Sigmoid colon (tissue), 4 donors: ENCODE data around the gene MSANTD2.

ENCODE experiments used
- POLR2A ChIP-seq, 2 donors: fragments of 450-650 bp; IDR thresholded peaks; one replicate each; pipeline ENCODE4 v1.6.1; 2016; ENCODE audit warnings: antibody characterized with exemption in 2 of 2, mild to moderate bottlenecking in 2 of 2, moderate library complexity in 2 of 2
- POLR2AphosphoS5 ChIP-seq, 4 donors: sonication (generic); formaldehyde crosslinking; IDR thresholded peaks; one replicate each; pipeline ENCODE4 v1.6.1; 2017; ENCODE audit warnings: antibody characterized with exemption in 4 of 4
- TF ChIP-seq, protein P1 (sequence below), 4 experiments: fragments of 450-650 bp in 3 of 4; fragments of 200-600 bp in 1 of 4; IDR thresholded peaks; one replicate each; pipeline ENCODE4 v1.5.1; 2016 to 2019; ENCODE audit warnings: antibody characterized with exemption in 4 of 4, mild to moderate bottlenecking in 3 of 4, moderate library complexity in 2 of 4

DNA sequence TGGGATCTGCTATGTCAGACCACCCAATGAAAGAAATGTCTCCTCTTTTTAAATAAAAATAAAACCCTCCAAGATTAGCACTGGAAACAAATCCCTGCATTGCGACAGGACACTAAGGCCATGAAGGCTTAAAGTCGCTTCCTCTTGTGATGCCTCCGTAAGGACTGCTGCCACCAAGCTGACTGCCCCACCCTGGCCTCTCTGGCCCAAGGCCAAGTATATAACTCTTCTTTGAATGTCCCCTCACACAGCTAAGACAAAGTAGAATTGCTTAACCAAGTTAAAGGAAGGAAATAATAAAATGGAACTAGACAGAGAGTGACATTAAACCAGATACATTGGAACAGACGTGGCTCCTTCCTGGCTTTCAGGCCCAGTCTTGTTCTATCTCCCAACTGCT, 68.0 kb downstream of the MSANTD2 start:
- TF ChIP-seq POLR2AphosphoS5 (IDR thresholded peaks at IDR 0.05) (no peak), POLR2A (IDR thresholded peaks at IDR 0.05) (no peak)
- TF ChIP-seq, protein P1, sequence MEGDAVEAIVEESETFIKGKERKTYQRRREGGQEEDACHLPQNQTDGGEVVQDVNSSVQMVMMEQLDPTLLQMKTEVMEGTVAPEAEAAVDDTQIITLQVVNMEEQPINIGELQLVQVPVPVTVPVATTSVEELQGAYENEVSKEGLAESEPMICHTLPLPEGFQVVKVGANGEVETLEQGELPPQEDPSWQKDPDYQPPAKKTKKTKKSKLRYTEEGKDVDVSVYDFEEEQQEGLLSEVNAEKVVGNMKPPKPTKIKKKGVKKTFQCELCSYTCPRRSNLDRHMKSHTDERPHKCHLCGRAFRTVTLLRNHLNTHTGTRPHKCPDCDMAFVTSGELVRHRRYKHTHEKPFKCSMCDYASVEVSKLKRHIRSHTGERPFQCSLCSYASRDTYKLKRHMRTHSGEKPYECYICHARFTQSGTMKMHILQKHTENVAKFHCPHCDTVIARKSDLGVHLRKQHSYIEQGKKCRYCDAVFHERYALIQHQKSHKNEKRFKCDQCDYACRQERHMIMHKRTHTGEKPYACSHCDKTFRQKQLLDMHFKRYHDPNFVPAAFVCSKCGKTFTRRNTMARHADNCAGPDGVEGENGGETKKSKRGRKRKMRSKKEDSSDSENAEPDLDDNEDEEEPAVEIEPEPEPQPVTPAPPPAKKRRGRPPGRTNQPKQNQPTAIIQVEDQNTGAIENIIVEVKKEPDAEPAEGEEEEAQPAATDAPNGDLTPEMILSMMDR (IDR thresholded peaks at IDR 0.05): no peak
